CD4-positive, alpha-beta T cell treated with Interleukin-1 beta for 1 hour (primary cell): ENCODE results near the gene SLU7.

Experiments
- DNase-seq, 2 donors: peaks; one replicate each; pipeline ENCODE4 v3.0.0-alpha.2; 2020 to 2022

SLU7 gene

DNA sequence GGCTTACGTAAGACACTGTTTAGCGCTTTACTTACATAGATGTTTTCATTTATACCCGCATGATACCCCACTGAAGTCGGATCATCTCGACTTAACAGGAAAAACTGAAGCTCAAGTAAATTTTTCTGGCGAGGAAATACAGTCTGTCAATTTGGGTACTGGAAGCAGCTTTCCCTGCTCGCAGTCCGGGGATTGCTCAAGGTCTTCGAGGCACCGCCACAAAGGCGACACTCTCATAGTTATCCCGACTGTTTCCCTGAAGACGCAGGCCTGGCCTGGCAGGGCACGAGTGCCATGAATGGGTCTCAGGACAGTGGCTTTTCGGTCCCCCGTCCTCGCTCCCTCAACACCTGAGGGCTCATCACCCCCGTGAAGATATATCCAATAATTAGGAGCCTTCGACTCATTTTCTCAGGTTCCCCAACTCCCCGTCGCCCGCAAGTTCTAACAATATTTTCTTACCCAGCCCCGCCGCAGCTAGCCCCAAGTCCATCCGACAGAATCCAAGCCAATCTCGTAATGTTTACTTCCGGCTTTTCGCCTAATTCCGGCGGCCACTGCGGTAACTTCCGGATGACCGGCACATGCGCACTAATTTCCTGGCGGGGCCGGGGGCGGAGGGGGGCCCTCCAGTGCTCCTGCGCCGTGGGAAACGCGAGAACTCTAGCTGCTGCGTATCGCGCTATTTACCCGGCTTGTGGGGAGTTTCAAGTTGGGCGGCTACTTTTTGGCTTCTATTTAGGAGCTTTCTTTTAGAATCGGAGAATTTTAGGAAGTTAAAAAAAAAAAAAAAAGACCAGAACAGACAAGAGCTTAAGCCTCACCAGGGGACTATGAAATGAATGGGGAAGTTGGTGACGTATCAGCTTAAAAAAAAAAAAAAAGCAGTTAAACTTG lies at the start of gene SLU7:
TSS of gene SLU7 (minus strand) at position 521 of the 897 bp plus-strand sequence. CDS start 3,787 bp downstream, outside the sequence.
- peak; percentile 94 for DNase-seq

DNA sequence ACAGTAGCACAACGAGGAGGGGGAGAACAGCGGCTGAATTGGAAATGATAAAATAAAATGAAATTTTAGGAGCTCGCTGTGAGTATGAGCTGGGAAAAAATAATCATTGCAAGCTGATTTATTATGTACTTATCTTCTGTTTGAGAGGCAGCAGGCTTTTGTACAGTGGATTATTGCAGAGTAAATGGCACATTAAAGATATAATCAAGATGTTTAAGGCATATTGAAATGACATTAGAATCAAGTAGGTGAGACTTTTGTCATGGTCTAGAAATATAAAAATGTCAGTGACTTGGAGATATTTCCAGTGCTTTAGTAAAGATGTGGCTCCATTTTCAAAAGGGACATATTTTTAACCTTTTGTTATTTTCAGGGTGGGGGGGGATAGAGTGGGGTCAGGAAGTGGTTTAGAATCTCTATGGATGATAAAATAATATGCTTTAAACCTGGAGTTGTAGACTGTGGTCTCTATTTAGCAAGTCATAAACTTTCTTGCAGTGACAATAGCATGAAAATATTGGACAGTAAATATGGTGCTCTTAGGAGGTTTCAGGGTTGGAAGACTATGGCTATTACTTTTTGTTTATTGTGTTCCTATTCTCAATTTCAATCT lies 49.6 kb upstream of the SLU7 start:
- no peak for DNase-seq

DNA sequence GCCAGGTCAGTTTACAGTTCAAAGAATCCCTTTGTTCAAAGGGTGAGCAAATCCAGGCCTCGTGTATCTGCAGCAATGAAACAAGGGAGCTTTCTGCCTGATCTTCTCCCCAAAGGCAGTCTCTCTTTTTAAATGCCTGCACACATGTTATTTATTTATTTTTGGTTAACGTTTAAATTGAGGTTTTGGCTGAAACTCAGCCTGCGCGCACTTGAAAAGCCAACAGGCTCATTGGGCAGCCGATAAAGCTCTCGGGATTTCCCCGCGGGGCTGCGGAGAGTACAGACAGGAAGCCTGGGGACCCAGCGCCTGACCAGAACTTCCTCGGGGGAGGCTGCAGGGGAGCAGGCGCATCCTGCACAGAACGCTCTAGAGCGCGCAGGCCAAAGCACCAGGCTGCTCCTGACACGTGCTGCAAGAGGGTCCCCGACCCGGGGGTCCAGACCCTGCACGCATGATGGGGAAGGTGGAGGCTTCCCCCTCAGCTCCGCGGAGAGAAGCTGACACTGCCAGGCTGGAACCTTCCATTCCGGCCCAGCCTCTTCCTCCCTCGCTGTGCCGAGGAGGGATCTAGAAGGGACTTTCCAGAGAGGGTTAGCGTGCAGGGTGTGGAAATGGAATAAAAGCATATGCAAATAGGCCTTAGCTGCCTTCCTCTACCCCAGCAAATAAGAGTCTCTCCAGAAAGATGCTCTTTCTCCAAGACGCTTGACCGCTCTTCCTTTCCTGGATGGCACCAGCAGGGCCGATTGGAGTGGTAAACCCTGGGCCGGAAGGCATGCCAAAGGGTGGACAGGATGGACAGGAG lies 48.9 kb upstream of the SLU7 start:
- peak; percentile 84 to 85 for DNase-seq

DNA sequence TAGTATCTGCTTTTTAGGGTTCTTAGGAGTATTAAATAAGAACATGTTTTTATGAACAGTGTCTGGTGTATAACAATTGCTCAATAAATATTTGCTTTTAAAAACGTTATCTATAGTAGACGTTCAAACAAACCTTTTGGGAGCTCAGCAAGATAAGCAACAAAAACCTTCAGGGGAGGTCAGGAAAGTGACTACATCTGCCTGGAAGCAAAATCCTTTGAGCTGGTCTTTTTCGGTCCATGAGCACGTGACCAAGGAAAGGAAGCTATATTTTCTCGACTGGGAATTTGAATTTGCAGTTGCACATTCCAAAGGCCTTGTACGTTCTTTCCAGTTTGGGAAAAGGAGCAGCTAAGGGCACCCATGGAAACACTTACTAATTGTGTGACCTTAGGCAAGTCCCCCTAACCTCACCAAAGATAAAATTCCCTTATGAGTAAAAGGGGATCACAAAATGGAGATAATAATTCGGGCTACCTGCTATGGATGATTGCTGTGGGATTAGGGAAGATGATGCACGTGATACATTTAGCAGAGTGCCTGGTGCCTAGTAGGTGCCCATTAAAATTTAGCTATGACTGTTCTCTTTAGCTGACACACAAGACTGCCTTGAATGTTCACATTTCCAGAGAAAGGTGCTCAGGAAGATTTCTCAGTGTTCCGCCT lies 48.1 kb upstream of the SLU7 start:
- no peak for DNase-seq

DNA sequence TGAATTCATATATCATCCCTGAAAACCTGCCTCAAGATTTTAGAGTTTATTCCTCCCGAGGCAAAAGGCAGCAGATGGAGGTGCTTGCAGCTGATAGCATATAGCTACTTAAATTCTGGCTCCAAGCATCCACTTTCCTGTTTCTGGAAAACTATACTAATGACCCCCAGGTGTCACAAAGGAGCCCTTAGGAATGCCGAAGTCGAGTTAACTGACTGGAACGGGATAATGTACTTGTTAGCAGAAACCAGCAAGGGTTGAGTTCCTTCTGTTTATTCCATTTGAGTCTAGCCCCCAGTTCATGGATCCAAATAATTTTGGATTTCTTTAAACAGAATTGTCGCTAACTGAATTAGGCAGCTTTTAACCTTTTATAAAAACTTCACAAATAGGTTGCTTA lies 47.2 kb upstream of the SLU7 start:
- DNase-seq, result no peak

DNA sequence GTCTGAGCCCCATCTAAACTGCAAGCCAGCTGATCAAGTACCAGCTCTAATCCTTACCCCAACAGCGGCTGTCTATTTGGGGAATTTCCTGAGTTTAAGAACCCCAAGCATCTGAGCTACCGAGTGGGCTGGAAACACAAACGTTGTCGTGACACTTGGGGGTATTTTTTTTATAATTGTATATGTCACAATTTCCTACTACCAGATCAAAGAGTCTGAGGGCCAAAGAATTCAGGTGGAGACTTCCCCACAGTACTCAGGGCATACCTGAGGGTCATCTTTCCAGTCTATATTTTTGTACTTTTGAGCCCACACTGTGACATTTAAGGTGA lies 45.6 kb upstream of the SLU7 start:
- no peak for DNase-seq

DNA sequence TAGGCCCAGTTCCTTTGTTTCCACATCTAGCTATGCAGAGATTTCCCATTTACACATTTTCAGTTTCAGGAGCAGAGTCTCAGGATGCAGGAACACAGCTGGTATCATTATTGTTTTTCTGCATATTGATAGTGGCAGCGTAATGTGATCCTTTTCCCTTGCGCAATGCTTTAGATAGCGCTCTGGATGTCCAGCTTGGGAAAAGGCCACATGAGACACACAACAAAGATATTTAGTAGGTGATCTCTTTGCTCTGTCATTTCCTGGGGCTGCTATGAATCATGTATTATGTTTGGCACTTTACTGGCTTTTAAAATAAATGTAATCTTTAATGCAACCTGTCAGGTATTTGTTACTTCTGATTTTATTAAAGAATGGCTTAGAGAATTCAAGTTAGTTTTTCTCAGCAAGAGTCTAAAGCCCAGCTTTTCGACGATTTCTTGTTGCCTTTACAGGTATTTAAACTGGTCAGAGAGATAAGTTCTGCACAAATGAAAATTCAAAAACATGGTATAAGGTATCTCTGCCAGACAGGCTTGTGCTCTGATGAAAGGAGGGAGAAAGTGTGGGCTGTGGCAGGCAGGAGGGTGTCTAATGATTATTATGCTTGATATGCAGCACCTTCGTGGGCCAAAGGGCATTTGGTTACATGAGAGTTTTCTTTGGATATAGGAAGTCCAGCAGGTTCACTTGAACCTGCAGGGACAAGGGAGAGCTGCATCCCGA lies 45.0 kb upstream of the SLU7 start:
- DNase-seq, result no peak

DNA sequence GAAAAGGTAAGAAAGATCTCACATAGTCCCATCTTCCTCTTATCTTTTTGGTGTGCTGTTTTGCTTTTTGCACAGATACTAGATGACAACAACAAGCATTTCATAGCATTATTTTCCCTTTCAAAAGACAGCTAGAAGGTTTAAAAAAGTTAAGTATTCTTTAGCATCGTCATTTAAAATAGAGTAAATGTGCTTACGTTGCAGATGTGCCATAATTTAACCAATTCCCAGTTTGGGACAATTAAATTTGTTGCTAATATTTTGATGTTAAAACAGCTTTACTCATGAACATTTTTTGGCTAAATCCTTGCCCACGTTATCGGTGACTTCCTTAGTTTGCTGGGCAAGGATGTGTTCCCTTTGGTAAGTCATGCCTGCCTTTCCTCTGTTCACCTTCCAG lies 44.3 kb upstream of the SLU7 start:
- no peak for DNase-seq

DNA sequence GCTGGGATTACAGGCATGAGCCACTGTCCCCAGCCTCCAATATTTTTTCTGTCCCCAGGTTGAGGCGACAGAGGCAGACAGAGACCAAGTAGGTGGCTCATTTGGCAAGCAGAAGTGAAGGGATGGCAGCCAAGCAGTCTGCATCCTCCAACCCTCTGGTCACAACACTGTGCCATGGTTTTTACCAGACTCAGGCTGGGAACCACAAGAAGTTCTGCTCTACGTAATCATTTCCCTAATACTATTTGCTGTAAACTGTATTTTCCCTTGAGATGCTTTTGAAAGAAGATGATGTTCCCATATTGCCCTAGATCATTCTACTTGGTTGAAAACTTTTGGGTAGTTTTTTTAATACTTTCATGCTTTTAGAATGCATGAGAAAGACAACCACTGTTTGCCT lies 43.3 kb upstream of the SLU7 start:
- no peak for DNase-seq

DNA sequence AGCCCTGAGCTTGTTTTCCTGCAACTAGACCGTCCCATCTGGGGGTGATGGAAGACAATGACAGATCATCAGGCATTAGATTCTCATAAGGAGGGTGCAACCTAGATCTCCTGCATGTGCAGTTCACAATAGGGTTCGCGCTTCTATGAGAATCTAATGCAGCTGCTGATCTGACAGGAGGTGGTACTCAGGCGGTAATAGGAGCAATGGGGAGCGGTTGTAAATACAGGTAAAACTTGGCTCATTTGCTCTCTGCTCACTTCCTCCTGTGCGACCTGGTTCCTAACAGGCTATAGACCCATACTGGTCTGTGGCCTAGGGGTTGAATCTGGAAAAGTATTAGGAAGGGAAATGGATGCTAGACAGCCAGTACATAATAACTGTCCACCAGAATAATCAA lies 42.5 kb upstream of the SLU7 start:
- DNase-seq, result no peak

DNA sequence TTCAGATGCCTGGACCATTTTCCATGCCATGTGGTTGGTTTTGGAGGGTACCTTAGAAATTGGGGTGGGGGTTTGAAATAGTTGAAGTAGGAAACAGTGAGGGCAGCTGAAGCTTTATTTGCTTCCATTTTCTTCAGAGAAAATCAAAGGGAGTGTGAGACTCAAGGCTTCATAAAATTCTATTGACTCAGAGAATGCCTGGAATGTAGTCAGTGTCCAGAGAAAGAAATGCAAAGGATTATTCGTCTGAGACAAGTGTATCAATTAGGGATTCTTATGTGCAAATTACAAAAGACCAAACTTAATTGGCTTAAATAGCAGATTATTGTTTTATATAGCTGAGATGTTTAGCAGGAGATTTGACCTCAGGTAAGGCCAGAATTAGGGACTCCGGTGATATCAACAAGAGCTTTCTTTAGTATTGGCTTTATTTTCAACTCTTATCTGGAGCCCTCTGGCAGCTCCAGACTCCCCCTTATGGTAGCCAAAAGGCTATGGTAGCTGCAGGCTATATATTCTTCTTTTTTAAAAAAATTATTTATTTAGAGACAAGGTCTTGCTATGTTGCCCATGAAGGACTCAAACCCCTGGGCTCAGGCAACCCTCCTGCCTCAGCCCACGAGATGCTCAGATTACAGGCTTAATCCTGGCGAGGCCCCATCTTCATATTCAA lies 41.6 kb upstream of the SLU7 start:
- no peak for DNase-seq

DNA sequence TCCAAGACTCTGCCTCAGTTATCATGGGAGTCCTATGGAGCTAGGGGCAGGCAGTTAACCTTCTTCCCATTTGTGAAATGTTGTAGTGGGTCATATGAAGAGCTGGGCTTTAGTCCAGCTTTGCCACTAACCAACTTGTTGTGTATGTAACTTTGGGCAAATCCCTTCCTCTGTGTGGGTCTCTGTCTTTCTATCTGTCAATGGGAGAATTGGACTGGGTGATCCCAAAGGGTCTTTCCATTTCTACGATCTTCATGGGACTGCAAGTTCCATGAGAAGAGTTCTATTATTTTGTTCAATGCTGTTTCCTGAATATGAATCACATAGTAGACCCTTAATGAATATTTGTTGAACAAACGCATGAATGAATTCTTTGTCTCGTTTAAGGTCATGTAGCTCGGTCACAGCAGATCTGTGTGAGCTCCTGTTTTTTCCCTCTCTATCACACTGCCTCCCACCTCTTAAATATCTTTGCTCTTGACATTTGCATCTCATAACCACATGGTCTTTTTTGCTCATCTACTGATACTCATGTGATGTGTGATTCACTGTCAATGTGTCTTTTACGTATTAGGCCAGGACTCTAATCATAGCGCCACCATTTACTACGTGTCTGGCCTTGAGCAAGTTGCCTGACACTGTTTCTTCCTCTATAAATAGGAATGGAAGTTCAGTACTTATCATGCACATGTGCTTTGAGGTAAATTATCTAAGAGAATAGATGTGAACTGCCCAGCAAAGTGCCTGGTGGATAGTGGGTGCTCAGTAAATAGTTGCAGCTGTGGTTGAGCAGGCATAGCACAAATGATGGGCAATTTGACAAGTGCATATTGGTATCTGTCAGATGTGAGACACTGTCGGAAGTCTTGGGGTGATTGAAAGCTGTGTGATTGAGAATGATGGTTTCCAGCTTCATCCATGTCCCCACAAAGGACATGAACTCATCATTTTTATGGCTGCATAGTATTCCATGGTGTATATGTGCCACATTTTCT lies 40.2 kb upstream of the SLU7 start:
- DNase-seq, result no peak

DNA sequence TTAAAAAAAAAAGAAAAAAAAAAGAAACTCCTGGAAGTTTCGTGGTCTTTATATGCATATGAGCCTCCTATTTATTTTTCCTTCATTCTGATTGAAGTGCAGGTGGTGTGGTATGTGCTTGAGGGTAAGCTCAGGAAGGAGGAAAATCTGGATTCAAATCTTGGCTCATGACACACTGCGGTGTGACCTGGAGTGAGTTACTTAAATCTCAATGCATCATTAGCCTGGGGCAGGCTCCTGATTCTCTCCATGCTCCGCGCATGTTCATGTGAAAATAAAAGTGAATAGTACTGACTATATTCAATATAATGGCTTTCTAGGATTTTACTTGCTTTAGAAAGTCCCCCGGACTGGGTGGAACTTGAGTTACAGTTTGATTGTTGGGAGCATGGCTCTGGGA lies 38.4 kb upstream of the SLU7 start:
- DNase-seq, result no peak

DNA sequence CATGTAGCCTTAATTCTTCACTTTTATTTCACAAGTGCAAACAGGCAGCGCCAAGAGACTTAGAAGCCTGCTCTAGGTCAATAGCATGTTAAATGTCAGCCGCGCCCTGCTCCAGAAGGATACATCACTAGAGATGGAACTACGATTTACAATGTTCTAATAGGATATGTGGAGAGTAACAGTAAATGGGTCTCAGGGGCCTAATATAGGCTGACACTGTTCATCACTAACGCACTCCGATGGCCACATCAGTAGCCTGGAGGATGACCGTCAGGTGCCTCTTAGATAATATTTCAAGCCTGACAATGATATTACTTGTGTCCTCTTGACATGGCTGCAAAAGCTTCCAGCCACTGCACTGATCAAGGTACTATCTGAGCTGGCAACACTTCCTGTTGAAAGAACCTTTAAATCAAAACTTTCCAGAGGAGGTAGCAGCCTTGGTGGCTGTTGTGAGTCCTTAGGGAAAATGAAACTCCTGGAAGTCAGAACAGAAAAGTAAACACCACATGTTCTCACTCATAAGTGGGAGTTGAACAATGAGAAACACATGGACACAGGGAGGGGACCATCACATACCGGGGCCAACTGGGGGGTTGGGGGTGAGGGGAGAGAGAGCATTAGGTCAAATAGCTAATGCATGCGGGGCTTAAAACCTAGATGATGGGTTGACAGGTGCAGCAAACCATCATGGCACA lies 37.7 kb upstream of the SLU7 start:
- DNase-seq, result no peak

DNA sequence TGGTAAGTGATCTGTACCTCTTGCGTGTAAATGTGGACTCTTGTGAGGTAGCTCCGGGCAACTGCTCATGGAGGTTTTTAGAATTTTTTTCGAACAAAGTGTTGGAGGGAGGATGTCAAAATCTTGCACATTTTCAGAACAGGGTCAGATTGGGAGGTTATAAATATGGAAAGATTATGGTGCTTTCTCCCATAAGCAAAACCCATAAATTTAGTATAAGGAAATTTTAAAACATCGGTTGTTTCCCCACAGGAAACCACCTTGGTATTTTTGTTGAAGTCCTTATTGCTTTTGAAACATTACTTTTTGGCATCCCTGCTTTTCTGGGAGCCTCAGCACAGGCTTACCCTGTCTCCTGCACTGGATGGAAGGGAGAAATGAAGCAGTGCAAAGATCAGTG lies 36.7 kb upstream of the SLU7 start:
- no peak for DNase-seq

DNA sequence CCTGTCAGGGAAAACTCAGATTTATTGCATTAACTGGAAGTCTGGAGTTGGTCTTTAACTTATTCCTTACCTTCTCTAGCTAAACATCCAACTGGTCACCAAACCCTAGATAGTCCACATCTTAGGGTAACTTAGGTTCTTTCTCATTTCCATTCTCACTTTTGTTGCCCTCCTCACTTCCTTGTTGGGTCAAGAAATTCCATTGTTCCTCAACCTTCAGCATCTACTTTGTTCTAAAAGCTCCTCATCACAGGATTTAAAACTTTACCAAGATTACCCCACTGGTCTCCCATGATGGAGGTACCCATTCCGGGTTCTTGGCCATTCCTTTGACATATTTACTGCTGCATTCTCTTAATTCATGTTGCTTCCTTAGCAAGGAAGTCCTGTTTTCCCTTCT lies 34.9 kb upstream of the SLU7 start:
- DNase-seq, result no peak

DNA sequence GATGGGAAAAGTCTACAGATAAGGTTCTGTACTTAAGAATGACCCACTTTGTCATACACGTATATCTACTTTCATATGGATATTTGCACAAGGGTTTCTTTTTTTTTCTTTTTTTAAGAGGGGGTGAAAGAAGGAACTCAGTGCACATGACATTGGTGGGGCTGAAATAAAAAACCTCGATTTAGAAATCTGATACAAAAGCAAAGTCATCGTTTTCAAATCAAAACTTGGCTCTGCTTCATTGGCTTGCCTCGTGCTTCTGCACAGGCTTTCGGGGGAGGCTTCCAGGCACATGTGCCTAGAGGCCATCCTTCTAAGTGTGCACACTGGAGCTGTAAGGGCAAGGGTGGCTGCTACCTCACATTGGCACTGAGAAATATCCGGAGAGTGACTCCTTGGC lies 33.9 kb upstream of the SLU7 start:
- DNase-seq, result no peak

DNA sequence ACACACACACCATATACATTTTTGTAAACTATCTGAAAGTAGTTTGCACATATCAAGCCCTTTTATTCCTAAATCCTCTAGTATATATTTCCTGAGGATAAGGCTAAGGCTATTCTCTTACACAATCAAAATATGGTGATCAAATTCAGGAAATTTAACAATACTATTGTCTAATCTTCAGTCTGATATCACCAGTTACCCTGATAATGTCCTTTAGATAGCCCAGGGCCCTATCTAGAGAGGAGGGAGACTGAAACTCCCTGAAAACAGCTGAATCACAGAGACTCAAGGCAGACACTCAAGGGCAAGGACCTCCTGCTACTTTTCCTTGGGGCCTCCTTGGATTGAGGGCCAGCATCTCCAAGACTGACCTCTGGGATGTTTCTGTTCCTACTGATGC lies 33.2 kb upstream of the SLU7 start:
- no peak for DNase-seq

DNA sequence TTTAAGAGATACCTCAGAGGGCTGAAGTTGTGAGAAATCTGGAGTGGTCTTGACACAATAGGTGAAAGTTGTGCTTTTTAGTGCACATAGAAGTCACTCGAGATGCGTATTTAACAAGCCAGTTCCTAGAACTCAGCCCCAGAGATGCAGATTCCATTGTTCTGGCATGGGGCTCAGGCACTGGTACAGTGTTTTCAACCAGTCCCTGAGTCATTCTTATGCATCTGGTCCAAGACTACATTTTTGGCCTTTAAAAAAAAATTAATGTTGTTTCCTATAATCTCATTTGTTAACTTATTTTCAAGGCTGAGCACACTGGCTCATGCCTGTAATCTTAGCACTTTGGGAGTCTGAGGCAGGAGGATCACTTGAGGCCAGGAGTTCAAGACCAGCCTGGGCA lies 32.4 kb upstream of the SLU7 start:
- no peak for DNase-seq
